GM19467 (cell line): ENCODE measurements around the gene PIK3R3.

ENCODE experiments used
- ATAC-seq: cut with Tn5 transposase; IDR thresholded peaks from one replicate; pipeline ENCODE4 v1.9.1; 2021; ENCODE audit warnings: mild to moderate bottlenecking, moderate library complexity; ENCODE audit not compliant: unreplicated experiment

PIK3R3 gene

GRCh38 chr1:45998020-45998617 lies 134.3 kb downstream of the PIK3R3 start:
- no peak for ATAC-seq

DNA sequence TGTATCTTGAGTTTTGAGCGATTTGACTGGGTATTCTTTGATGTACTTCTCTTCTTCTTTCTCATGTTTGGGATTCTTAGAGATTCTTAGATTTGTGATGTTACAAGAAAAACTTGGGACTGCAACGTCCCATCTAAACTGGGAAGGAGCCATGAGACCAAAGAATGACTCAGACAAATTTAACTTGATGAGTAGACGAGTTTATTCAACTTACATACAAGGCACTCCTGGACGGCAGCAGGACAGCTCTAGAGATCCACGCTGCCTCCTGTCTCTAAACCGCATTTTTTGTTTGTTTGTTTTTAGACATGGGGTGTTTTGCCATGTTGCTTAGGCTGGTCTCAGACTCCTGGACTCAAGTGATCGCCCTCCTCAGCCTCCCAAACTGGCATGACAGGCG lies 137.1 kb downstream of the PIK3R3 start:
- ATAC-seq: no peak

DNA sequence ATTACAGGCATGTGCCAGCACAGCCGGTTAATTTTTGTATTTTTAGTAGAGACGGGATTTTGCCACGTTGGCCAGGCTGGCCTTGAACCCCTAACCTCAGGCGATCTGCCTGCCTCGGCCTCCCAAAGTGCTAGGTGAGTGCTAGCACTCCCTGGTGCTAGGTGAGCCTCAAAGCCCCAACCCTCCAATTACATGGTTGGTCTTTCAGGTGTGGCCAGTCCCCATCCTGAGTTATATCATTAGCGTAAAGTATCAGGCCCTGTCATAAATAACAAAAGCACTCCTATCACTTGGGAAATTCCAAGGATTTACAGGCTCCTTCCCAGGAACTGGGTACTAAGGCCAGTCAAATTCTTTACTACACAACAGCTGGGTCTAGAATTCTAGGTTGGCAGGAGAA lies 138.0 kb downstream of the PIK3R3 start:
- no peak for ATAC-seq
